Pulmonary artery endothelial cell (primary cell): ENCODE measurements around the gene PCYT1B. TPM values are rescaled to one million over a fixed set of nuclear protein-coding genes. Genes with fewer than 3 reads are reported as not detected.
"Not testable (repeated sequence)": the region's sequence is repeated elsewhere in the genome, so short reads cannot be mapped to it uniquely, and the experiment has no call there.

Source experiments
- DNase-seq: peaks from one replicate; pipeline ENCODE4 v3.0.0-alpha.2; 2011; ENCODE audit warnings: low read depth, low spot score
- total RNA-seq: library from RNA; depleted of rRNA; stranded (reverse); fragments of >200 nt; gene quantifications from 2 replicates; pipeline ENCODE4 v1.2.3, GENCODE V29; 2014

Gene PCYT1B
- under 0.01 and 0.11 TPM in 2 replicates for total RNA-seq

- peak; percentile 8 for DNase-seq
Measured at GRCh38 chrX:24647257-24648058, at the start of gene PCYT1B. PCYT1B (minus strand) TSS chrX:24647347; CDS start chrX:24647105, 242 bp downstream.

GRCh38 chrX:24696294-24696693 lies 49.1 kb upstream of the PCYT1B start:
- no peak for DNase-seq

GRCh38 chrX:24694825-24695224 lies 47.7 kb upstream of the PCYT1B start:
- DNase-seq, result no peak

- DNase-seq, result peak; percentile 81
Measured at GRCh38 chrX:24693453-24694202, 46.5 kb upstream of the PCYT1B start, which contains the start of gene POLA1. POLA1 (plus strand) TSS chrX:24693918; CDS start chrX:24693962, 44 bp downstream.

- no peak for DNase-seq
Measured at GRCh38 chrX:24692305-24692704, 45.2 kb upstream of the PCYT1B start.

- no peak for DNase-seq
Measured at GRCh38 chrX:24684048-24684447, 36.9 kb upstream of the PCYT1B start.

- DNase-seq, result no peak
Measured at GRCh38 chrX:24682739-24683432, 35.7 kb upstream of the PCYT1B start.

- DNase-seq, result no peak
Measured at GRCh38 chrX:24676403-24677024, 29.4 kb upstream of the PCYT1B start.

GRCh38 chrX:24673424-24673823 lies 26.3 kb upstream of the PCYT1B start:
- no peak for DNase-seq

GRCh38 chrX:24672701-24673190 lies 25.6 kb upstream of the PCYT1B start:
- DNase-seq, result no peak

GRCh38 chrX:24668111-24668510 lies 21.0 kb upstream of the PCYT1B start:
- DNase-seq, result no peak

- DNase-seq, result no peak
Measured at GRCh38 chrX:24662352-24662751, 15.2 kb upstream of the PCYT1B start.

- no peak for DNase-seq
Measured at GRCh38 chrX:24661292-24661691, 14.1 kb upstream of the PCYT1B start.

GRCh38 chrX:24659646-24660045 lies 12.5 kb upstream of the PCYT1B start:
- DNase-seq, result no peak

- DNase-seq, result no peak
Measured at GRCh38 chrX:24659106-24659505, 12.0 kb upstream of the PCYT1B start.

GRCh38 chrX:24658421-24658820 lies 11.3 kb upstream of the PCYT1B start:
- DNase-seq, result no peak

- no peak for DNase-seq
Measured at GRCh38 chrX:24657671-24658386, 10.7 kb upstream of the PCYT1B start.

- DNase-seq, result not testable (repeated sequence)
Measured at GRCh38 chrX:24655679-24656078, 8.5 kb upstream of the PCYT1B start.

GRCh38 chrX:24651783-24652182 lies 4.6 kb upstream of the PCYT1B start:
- DNase-seq, result no peak

GRCh38 chrX:24648495-24648894 lies 1.3 kb upstream of the PCYT1B start:
- no peak for DNase-seq

GRCh38 chrX:24646745-24647182 lies 383 bp downstream of the PCYT1B start:
- DNase-seq, result no peak
